Mesothelial cell of epicardium (in vitro differentiated cells): Measurements from ENCODE around the gene CCND2. TPM values are rescaled to one million over a fixed set of nuclear protein-coding genes. Genes with fewer than 3 reads are reported as not detected.
A peak's percentile ranks its signal among the peaks of the same experiment; 100 is the strongest.

Experiments
- DNase-seq, 2 experiments: peaks; one replicate each; pipeline ENCODE4 v3.0.0; 2021; ENCODE audit warnings: low spot score in 2 of 2; ENCODE audit not compliant: unreplicated experiment in 2 of 2
- H3K27ac Mint-ChIP-seq: 2 replicates; pipeline ENCODE4 v1.8.0; 2021; ENCODE audit warnings: mixed read lengths
- H3K27me3 Mint-ChIP-seq: 2 replicates; pipeline ENCODE4 v1.8.0; 2021; ENCODE audit warnings: low read depth, mixed read lengths
- H3K36me3 Mint-ChIP-seq: 2 replicates; pipeline ENCODE4 v1.8.0; 2021; ENCODE audit warnings: mixed read lengths
- H3K4me1 Mint-ChIP-seq: 2 replicates; pipeline ENCODE4 v1.8.0; 2021; ENCODE audit warnings: mixed read lengths
- H3K4me3 Mint-ChIP-seq: 2 replicates; pipeline ENCODE4 v1.8.0; 2021; ENCODE audit warnings: mild to moderate bottlenecking, moderate library complexity, mixed read lengths
- H3K9me3 Mint-ChIP-seq: 2 replicates; pipeline ENCODE4 v1.8.0; 2021; ENCODE audit warnings: mixed read lengths
- CTCF ChIP-seq: fragments of 200-600 bp; sonication (generic); IDR thresholded peaks from one replicate; pipeline ENCODE4 v1.5.0; 2021; ENCODE audit warnings: antibody characterized with exemption; ENCODE audit not compliant: unreplicated experiment
- total RNA-seq: library from RNA; stranded (reverse); gene quantifications from 3 replicates; pipeline ENCODE4 v1.2.1, GENCODE V29; 2021

Gene CCND2
- total RNA-seq, 1 donor from 2014 or later, result 412 TPM

GRCh38 chr12:4286771-4287317, 13.3 kb downstream of the CCND2 start:
- Mint-ChIP-seq H3K27me3 (no peaks in the 10 kb centered on the region), H3K9me3 (no peaks in the 10 kb centered on the region), H3K36me3 (peaks cover 53% of the 10 kb centered on the region), H3K27ac (peak overlapping the region; percentile 40), H3K4me1 (peaks cover 21% of the 10 kb centered on the region), H3K4me3 (no peak overlapping the region)
- no peak for TF ChIP-seq CTCF
- no peak for DNase-seq

- Mint-ChIP-seq H3K27me3 (no peaks in the 10 kb centered on the region), H3K4me1 (peaks cover 25% of the 10 kb centered on the region), H3K4me3 (no peak overlapping the region), H3K9me3 (no peaks in the 10 kb centered on the region), H3K27ac (peak overlapping the region; percentile 40), H3K36me3 (peaks cover 52% of the 10 kb centered on the region)
- no peak for DNase-seq
- no peak for TF ChIP-seq CTCF
These were observed 14.0 kb downstream of the CCND2 start for GRCh38 chr12:4287325-4288211.

- Mint-ChIP-seq H3K27ac (peak overlapping the region; percentile 8), H3K9me3 (no peaks in the 10 kb centered on the region), H3K36me3 (peaks cover 50% of the 10 kb centered on the region), H3K4me1 (peaks cover 30% of the 10 kb centered on the region), H3K27me3 (no peaks in the 10 kb centered on the region), H3K4me3 (no peak overlapping the region)
- no peak for TF ChIP-seq CTCF
- no peak for DNase-seq
These were observed 15.0 kb downstream of the CCND2 start for GRCh38 chr12:4288296-4289131.

GRCh38 chr12:4289231-4289878, 15.8 kb downstream of the CCND2 start:
- peaks cover 30% of the 10 kb centered on the region for H3K4me1 Mint-ChIP-seq
- no peaks in the 10 kb centered on the region for H3K27me3 Mint-ChIP-seq
- H3K4me3 Mint-ChIP-seq, result no peak overlapping the region
- no peak for DNase-seq
- H3K27ac Mint-ChIP-seq, result no peak overlapping the region
- no peak for TF ChIP-seq CTCF
- peaks cover 44% of the 10 kb centered on the region for H3K36me3 Mint-ChIP-seq
- no peaks in the 10 kb centered on the region for H3K9me3 Mint-ChIP-seq

- H3K9me3 Mint-ChIP-seq, result no peaks in the 10 kb centered on the region
- peaks cover 46% of the 10 kb centered on the region for H3K36me3 Mint-ChIP-seq
- no peaks in the 10 kb centered on the region for H3K27me3 Mint-ChIP-seq
- peaks cover 30% of the 10 kb centered on the region for H3K4me1 Mint-ChIP-seq
- H3K4me3 Mint-ChIP-seq, result no peak overlapping the region
- H3K27ac Mint-ChIP-seq, result peak overlapping the region; percentile 61
- TF ChIP-seq CTCF, result no peak
- no peak for DNase-seq
These were observed 16.6 kb downstream of the CCND2 start for GRCh38 chr12:4289998-4290790.
